SW480 (cell line): ENCODE results near the gene DUOX1.

ENCODE experiments used
- DNase-seq: peaks from one replicate; pipeline ENCODE4 v3.0.0-alpha.2; 2016; ENCODE audit warnings: low spot score

The DUOX1 gene

GRCh38 chr15:45143946-45144345, 14.2 kb downstream of the DUOX1 start:
- no peak for DNase-seq

DNA sequence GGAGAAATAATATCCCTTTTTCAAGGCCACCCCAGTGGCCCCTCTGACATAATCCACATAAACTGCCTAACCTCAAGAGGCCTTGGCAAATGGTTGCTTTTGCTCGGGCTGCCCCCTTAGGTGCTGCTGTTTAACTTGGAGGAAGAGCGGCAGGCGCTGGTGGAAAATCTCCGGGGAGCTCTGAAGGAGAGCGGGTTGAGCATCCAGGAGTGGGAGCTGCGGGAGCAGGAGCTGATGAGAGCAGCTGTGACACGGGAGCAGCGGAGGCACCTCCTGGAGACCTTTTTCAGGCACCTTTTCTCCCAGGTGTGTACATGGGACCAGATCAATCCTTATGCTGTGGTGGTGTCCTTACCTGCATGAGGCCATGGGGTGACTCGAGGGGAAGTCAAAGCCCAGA, 15.0 kb downstream of the DUOX1 start:
- no peak for DNase-seq

DNA sequence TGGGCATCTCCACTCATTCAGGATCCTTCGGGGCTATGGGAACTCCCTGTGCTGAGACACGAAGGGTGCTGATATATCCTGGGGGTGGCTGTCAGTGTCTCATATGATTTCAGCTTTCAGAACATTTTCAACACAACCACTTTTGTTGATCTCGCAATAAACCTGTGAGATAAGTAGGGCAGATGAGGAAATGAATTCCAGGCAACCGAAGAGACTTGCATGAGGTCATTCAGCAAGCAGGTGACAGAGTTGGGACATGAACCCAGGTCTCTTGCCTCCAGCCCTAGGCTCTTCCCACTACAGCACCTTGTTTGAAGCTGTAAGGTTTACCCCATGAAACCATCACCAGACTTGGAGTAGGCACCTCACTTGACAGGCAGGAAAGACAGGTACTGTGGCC, 16.6 kb downstream of the DUOX1 start:
- no peak for DNase-seq

DNA sequence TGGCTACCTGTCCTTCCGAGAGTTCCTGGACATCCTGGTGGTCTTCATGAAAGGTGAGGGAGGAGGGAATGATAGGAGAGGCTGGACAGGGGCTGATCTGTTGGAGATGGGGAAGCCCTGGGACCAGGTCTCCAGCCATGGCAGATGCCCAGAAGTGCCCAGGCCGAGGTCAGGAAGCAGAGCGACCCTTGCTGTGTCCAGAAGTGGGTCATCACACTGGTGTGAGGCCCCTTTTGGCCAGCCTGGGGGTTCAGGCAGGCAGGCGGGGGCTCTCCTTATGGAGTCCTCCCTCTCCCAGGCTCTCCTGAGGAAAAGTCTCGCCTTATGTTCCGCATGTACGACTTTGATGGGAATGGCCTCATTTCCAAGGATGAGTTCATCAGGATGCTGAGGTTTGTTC, 17.8 kb downstream of the DUOX1 start:
- no peak for DNase-seq

- no peak for DNase-seq
These were observed 18.6 kb downstream of the DUOX1 start for GRCh38 chr15:45148076-45149059.

DNA sequence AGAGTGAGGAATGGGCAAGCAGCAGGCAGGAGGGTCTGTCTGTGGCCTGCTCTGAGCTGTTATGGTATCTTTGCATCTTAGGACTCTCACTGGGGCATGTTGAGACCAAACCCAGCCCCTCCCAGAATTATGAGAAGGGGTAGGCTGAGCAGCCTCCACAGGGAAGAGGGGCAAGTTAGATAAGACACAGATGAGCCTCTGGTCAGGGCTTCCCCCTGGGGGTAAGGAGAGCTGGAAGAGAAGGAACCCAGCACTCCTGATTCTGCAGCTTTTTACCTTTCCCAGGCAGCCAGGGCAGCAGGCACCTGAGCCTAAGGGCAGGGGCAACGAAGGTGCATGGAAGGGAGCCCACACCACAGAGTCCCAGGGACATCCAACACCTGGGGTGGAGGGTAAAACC, 19.3 kb downstream of the DUOX1 start:
- DNase-seq, result no peak

GRCh38 chr15:45150481-45150880, 20.7 kb downstream of the DUOX1 start:
- DNase-seq, result no peak

DNA sequence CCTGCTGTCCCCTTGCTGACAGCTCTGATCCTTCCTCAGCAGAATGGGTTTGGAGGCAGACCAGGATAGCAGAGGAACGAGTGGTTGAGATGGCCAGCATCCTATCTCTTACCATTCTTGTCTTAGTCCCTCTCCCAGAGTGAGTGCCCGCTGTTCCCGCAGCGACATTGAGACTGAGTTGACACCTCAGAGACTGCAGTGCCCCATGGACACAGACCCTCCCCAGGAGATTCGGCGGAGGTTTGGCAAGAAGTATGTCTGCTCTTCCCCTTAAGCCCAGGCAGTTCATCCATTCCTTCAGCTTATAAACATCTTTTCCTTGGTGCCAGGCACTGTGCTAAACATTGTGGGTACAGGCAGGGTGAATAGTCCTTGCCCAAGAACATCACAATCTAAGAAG, 21.2 kb downstream of the DUOX1 start:
- no peak for DNase-seq

DNA sequence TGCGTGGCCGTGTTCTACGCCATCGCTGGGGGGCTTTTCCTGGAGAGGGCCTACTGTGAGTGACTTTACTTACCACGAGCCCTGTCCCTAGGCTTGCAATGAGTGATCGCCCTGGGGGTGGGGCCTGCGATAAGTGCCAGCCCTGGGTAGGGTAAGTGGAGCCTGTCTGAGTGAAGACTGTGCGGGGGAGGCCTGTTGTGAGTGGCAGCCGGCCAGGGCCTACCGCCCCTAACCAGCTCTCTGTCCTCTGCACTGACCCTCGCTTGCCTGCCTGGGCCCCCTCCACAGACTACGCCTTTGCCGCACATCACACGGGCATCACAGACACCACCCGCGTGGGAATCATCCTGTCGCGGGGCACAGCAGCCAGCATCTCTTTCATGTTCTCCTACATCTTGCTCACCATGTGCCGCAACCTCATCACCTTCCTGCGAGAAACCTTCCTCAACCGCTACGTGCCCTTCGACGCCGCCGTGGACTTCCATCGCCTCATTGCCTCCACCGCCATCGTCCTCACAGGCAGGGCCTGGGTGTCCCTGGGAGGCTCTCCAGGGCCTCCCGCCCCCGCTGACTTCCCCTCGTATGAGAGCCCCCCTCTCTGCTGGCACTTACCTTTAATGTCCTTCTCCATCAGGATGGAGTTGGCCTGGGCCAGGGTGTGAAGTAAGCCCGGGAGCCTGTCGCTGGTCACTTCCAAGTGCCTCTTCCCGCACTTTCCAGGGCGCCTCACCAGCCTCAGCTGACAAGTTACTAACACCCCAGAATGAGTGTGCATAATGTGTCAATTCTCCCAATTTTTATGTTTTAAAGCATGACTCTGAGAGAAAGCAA, 22.4 kb downstream of the DUOX1 start:
- no peak for DNase-seq

- DNase-seq, result no peak
These were observed 25.9 kb downstream of the DUOX1 start for GRCh38 chr15:45155739-45156138.

GRCh38 chr15:45156744-45157455, 27.1 kb downstream of the DUOX1 start:
- DNase-seq, result no peak

DNA sequence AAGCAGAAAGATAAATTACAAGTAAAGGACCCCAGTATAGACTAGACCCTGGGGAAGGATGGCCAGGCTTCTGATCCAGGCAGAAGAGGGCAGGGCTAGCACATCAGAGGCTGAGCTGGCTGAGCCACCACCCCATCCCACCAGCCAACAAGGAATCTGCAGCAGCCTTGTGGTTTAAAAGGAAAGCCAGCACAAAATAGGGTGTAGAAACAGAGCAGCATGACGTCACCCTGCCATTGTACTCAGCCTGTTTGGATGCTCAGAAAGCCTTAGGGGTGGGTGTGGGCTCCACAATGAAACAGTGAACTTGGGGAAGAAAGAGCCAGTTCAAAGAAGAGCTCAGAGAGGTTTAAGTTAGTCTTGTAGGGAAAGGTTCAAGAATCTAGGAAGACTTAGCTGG, 28.2 kb downstream of the DUOX1 start:
- DNase-seq, result peak; percentile 61

DNA sequence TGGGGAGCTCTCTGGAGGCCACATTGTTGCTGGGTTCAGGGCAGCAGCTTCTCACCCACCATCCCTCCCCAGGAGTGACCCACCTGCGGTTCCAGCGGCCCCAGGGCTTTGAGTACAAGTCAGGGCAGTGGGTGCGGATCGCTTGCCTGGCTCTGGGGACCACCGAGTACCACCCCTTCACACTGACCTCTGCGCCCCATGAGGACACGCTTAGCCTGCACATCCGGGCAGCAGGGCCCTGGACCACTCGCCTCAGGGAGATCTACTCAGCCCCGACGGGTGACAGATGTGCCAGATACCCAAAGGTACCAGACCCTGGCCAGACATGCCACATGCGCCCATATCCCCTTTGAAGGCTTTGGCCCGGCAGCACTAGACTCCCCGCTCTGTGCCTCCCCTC, 31.9 kb downstream of the DUOX1 start:
- no peak for DNase-seq

DNA sequence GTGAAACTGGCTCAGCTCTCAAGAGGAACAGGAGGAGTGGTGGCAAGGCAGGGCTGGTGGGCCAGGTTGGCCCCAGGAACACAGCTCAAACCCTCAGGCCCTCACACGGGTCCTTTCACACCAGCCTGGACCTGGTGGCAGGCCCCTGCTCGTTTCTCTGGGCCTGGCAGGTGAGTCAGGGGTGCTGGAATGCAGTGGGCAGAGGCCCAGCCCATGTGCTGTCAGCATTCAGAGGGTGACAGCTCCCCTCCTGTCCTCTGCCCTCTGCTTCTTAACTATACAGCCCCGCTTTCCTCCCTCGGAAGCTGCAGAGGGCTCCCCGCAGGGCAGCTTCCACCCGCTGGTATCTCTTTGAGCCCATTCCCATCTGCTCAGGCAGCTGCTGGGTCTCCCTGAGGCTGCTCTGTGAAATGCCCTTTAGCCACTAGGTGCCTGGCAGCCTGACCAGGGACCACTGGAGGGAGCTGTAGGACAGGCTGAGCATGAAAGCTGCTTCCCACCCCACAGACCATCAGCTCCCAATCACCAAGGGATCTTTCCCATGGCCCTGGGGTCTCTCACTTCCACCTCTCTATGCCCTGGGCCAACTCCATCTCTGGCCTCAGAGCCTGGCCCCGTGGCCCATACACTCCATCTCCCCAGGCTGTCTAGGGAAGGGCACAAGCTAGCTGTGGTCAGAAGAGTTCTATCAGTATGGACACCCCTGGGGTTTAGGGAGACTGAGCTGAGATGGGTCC, 33.1 kb downstream of the DUOX1 start:
- DNase-seq, result peak; percentile 81

- no peak for DNase-seq
These were observed 33.7 kb downstream of the DUOX1 start for GRCh38 chr15:45163508-45163856.

DNA sequence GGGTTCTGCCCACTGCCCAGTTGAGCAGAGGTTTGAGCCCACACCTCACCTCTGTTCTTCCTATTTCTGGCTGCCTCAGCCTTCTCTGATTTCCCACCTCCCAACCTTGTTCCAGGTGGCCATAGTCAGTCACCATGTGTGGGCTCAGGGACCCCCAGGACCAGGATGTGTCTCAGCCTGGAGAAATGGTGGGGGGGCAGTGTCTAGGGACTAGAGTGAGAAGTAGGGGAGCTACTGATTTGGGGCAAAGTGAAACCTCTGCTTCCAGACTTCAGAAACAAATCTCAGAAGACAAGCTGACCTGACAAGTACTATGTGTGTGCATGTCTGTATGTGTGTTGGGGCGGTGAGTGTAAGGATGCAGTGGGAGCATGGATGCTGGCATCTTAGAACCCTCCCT, 35.1 kb downstream of the DUOX1 start:
- no peak for DNase-seq

DNA sequence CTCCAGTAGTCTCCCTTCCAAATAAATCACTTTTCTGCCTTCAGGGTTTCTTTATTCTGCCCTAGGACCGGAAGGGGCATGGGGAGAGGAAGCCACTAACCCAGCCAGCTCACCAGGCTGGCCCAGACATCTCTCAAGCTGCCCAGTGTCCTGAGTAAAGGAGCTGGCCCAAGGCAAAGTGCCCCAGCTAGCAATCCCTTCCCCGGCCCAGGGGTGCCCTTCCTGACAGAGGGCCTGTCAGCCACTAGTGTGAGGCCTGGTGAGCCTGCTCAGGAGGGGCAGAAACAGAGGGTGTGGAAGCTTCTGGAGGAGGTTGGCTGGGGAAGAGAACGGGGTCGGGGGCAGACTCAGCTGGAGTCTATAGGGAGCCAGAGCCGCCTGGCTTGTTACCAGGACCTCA, 35.7 kb downstream of the DUOX1 start:
- DNase-seq, result no peak

DNA sequence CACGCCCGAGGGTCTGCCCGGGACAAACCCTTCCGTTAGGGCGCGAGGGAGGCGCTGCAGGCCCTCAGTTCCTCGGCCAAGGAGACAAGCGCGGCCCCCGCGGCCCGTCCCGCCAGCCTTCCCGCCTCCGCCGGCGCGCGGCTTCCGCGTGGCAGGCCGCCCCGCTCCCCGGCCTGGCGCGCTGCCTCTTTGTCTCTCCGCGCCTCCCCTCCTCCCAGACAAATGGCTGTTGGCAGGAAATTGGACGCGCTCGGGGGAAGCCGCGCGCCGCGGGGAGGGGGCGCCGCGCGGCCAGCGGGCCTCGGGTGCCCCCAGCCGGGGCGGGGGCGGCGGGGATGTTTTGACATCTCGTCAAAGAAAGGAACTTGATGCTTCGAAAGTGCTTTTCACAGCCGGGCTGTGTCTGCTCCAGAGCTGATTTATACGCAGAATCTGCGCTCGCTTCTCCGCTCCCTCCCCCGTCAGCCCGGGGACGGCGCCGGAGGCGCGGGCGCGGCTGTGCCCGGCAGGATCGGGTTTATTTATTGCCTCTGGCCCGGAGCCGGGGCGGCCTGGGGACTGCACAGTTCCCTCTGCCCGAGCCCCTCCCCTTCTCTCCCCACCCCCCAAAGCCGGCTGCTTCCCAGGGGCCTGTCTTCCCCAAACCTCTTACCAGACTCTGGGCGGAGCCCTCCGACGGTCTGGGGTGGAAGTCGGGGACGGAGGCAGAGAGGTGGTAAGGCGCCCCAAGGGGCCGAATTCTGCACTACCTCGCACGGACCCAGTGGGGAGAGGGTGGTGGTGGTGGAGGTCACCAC, 37.2 kb downstream of the DUOX1 start:
- peak; percentile 72 for DNase-seq

DNA sequence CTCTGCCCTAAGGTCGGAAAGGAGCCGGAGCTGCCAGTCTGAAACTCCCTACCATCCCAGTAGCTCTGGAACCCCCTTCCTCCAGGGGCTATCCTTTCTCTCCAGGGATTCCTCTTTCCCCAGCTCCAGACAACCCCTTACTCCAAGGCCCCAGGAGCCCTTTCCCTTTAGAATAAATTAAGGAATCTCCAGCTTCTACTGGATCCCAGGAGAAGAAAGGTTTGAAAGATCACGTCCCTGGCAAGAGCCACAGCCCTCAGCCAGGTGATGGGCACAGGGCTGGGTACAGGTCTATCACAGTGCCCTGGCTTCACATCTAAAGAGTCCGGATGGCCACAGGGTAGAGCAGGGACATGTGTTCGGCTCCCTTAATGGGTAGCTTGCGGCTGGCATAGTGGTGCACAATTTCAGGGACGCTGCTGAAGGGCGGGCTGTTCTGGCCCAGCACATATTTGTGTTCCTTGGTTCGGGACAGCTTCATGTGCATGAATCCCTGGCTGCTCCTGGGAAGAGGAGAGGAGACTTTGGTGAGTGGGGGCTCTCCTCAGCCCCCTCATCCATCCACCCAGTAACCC, 37.9 kb downstream of the DUOX1 start:
- DNase-seq, result no peak

DNA sequence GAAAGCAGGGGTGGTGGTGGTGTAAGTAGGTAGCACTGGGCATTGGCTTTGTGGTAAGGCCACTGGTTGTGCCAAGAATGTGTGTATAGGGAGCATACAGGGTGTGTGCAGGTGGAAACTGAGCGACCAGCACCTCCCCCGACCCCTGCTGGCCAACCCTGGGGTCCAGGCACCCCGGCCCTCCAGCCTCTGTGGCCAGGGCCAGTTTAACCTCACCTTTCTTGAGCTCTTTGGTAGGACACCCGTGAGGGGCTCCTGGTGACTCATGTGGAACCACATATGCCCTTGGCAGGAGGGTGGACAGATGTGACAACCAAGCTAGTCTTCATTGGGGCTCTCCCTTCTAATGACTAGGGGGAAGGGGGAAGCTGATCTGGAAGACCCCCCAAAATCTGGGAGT, 38.5 kb downstream of the DUOX1 start:
- DNase-seq, result no peak
